ENCODE data around the gene CLN6.

DNA sequence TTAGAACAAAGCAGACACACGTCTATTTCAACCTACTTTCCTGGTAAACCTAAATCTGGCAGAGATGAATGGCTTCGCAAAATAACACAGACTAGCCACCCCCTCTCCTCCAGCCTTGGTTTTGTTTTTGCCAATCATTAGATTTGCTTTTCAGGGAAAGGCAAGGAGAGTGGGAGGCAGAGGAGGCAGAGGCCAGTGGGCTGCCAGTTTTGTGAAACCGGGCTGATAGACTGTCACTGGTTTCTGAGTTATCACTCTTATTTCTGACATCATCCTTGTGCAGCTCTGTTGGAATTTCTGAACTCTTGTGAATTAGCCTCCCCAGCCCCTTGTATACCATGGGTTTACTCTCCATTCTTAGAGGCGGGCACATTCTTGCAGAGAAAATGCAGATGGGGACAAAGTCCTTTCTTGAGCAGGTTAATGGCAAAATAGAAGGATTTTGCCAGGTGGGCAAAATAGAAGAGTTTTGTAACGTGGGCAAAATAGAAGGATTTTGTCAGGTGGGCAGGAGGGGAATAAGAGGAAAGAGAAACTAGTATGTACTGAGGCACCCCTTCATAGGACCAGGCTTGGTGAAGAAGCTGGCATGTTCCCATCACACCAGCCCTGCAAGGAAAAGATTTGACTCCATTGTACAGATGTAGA lies 44.8 kb upstream of the CLN6 start:
- TF ChIP-seq, protein P1, sequence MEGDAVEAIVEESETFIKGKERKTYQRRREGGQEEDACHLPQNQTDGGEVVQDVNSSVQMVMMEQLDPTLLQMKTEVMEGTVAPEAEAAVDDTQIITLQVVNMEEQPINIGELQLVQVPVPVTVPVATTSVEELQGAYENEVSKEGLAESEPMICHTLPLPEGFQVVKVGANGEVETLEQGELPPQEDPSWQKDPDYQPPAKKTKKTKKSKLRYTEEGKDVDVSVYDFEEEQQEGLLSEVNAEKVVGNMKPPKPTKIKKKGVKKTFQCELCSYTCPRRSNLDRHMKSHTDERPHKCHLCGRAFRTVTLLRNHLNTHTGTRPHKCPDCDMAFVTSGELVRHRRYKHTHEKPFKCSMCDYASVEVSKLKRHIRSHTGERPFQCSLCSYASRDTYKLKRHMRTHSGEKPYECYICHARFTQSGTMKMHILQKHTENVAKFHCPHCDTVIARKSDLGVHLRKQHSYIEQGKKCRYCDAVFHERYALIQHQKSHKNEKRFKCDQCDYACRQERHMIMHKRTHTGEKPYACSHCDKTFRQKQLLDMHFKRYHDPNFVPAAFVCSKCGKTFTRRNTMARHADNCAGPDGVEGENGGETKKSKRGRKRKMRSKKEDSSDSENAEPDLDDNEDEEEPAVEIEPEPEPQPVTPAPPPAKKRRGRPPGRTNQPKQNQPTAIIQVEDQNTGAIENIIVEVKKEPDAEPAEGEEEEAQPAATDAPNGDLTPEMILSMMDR (IDR thresholded peaks at IDR 0.05), result no peak
- TF ChIP-seq POLR2A (IDR thresholded peaks at IDR 0.05), result no peak

Data from right lobe of liver (tissue), 4 donors.